Measurements from ENCODE around the gene ARL5A. TPM values are rescaled to one million over a fixed set of nuclear protein-coding genes. Genes with fewer than 3 reads are reported as not detected.

Gene ARL5A
- total RNA-seq, 1 donor, result 47.8 TPM

- Histone ChIP-seq H3K79me2 (ENCODE audit: insufficient read depth, low read length) (no peaks in the 10 kb centered on the region), H2AFZ (ENCODE audit: low read length) (no peak overlapping the region), H3K4me1 (ENCODE audit: insufficient read depth, low read length) (peaks cover 1% of the 10 kb centered on the region), H4K20me1 (ENCODE audit: insufficient read depth, low read length) (no peaks in the 10 kb centered on the region), H3K36me3 (ENCODE audit: insufficient read depth, low read length) (no peaks in the 10 kb centered on the region), H3K9me3 (ENCODE audit: low read depth, low read length) (no peaks in the 10 kb centered on the region), H3K4me3 (ENCODE audit: insufficient read depth, low read length) (no peak overlapping the region), H3K27me3 (ENCODE audit: insufficient read depth, low read length) (no peaks in the 10 kb centered on the region), H3K27ac (ENCODE audit: low read depth, low read length) (no peak overlapping the region), H3K4me2 (ENCODE audit: insufficient read depth, low read length) (no peak overlapping the region)
- TF ChIP-seq, protein P1, sequence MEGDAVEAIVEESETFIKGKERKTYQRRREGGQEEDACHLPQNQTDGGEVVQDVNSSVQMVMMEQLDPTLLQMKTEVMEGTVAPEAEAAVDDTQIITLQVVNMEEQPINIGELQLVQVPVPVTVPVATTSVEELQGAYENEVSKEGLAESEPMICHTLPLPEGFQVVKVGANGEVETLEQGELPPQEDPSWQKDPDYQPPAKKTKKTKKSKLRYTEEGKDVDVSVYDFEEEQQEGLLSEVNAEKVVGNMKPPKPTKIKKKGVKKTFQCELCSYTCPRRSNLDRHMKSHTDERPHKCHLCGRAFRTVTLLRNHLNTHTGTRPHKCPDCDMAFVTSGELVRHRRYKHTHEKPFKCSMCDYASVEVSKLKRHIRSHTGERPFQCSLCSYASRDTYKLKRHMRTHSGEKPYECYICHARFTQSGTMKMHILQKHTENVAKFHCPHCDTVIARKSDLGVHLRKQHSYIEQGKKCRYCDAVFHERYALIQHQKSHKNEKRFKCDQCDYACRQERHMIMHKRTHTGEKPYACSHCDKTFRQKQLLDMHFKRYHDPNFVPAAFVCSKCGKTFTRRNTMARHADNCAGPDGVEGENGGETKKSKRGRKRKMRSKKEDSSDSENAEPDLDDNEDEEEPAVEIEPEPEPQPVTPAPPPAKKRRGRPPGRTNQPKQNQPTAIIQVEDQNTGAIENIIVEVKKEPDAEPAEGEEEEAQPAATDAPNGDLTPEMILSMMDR (IDR thresholded peaks at IDR 0.05; ENCODE audit: extremely low read depth, low read depth, low read length), result no peak
- DNase-seq (ENCODE audit: insufficient read length, low spot score, missing footprints), result no peak
These were observed 67.0 kb downstream of the ARL5A start for GRCh38 chr2:151761193-151761592.

DNA sequence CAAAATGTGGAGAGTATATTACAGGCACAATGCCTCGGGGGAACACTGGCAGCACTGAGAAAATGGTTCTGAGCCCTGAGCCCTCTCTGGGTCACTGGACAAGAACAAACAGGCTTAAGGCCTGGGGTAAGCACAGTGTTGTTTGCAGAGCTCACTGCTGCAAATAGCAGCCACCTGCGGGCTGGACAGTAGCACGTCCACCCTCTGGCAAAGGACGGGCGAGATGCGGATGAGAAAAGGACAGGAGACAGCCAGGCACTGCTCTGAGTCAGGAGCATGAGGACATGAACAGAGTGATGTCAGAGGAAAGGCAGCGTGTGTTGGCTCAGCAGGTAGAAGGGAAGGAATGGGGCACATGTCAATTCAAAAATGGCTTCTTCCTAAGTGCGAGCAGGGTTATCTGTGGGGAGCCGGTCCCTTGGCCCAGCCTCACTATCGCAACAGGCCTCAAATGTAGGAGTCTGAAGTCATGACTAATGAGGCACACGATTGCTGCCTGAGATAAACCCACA, 68.0 kb downstream of the ARL5A start:
- no peaks in the 10 kb centered on the region for H4K20me1 ChIP-seq (ENCODE audit: insufficient read depth, low read length)
- H3K9me3 ChIP-seq (ENCODE audit: low read depth, low read length), result no peaks in the 10 kb centered on the region
- no peak overlapping the region for H2AFZ ChIP-seq (ENCODE audit: low read length)
- no peak for DNase-seq (ENCODE audit: insufficient read length, low spot score, missing footprints)
- TF ChIP-seq, protein P1 (IDR thresholded peaks at IDR 0.05; ENCODE audit: extremely low read depth, low read depth, low read length), result no peak
- H3K4me2 ChIP-seq (ENCODE audit: insufficient read depth, low read length), result no peak overlapping the region
- no peaks in the 10 kb centered on the region for H3K4me1 ChIP-seq (ENCODE audit: insufficient read depth, low read length)
- H3K27me3 ChIP-seq (ENCODE audit: insufficient read depth, low read length), result no peaks in the 10 kb centered on the region
- H3K36me3 ChIP-seq (ENCODE audit: insufficient read depth, low read length), result no peaks in the 10 kb centered on the region
- no peaks in the 10 kb centered on the region for H3K79me2 ChIP-seq (ENCODE audit: insufficient read depth, low read length)
- no peak overlapping the region for H3K27ac ChIP-seq (ENCODE audit: low read depth, low read length)
- H3K4me3 ChIP-seq (ENCODE audit: insufficient read depth, low read length), result no peak overlapping the region

- H4K20me1 ChIP-seq (ENCODE audit: insufficient read depth, low read length), result no peaks in the 10 kb centered on the region
- no peak overlapping the region for H2AFZ ChIP-seq (ENCODE audit: low read length)
- no peaks in the 10 kb centered on the region for H3K36me3 ChIP-seq (ENCODE audit: insufficient read depth, low read length)
- no peak overlapping the region for H3K27ac ChIP-seq (ENCODE audit: low read depth, low read length)
- H3K79me2 ChIP-seq (ENCODE audit: insufficient read depth, low read length), result no peaks in the 10 kb centered on the region
- H3K4me3 ChIP-seq (ENCODE audit: insufficient read depth, low read length), result no peak overlapping the region
- no peaks in the 10 kb centered on the region for H3K9me3 ChIP-seq (ENCODE audit: low read depth, low read length)
- TF ChIP-seq, protein P1 (IDR thresholded peaks at IDR 0.05; ENCODE audit: extremely low read depth, low read depth, low read length), result no peak
- H3K4me2 ChIP-seq (ENCODE audit: insufficient read depth, low read length), result no peak overlapping the region
- H3K27me3 ChIP-seq (ENCODE audit: insufficient read depth, low read length), result no peaks in the 10 kb centered on the region
- no peaks in the 10 kb centered on the region for H3K4me1 ChIP-seq (ENCODE audit: insufficient read depth, low read length)
- DNase-seq (ENCODE audit: insufficient read length, low spot score, missing footprints), result no peak
These were observed 69.5 kb downstream of the ARL5A start for GRCh38 chr2:151758744-151759143.

DNA sequence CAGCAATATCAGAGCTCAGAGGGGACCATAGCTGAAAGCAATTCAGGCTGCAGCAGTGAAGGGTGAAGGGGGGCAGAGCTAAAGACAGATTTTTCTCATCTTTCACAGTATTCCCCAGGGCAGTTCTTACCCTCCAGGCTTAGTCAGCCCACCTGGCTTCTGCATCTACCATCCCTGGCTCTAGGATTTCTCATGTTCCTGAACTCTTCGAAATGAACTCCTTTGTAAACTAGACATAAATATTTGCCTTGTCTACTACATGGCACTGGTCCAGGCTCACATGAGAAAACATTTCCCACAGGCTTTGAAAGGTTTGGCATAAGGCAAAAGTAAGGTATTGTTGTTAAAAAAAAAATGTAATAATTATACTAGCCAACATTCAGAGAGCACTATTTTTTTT, 70.4 kb downstream of the ARL5A start:
- Histone ChIP-seq H2AFZ (ENCODE audit: low read length) (no peak overlapping the region), H3K27ac (ENCODE audit: low read depth, low read length) (no peak overlapping the region), H3K79me2 (ENCODE audit: insufficient read depth, low read length) (no peaks in the 10 kb centered on the region), H3K4me2 (ENCODE audit: insufficient read depth, low read length) (no peak overlapping the region), H3K4me1 (ENCODE audit: insufficient read depth, low read length) (no peaks in the 10 kb centered on the region), H3K36me3 (ENCODE audit: insufficient read depth, low read length) (no peaks in the 10 kb centered on the region), H3K4me3 (ENCODE audit: insufficient read depth, low read length) (no peak overlapping the region), H3K9me3 (ENCODE audit: low read depth, low read length) (no peaks in the 10 kb centered on the region), H3K27me3 (ENCODE audit: insufficient read depth, low read length) (no peaks in the 10 kb centered on the region), H4K20me1 (ENCODE audit: insufficient read depth, low read length) (no peaks in the 10 kb centered on the region)
- no peak for DNase-seq (ENCODE audit: insufficient read length, low spot score, missing footprints)
- TF ChIP-seq, protein P1 (IDR thresholded peaks at IDR 0.05; ENCODE audit: extremely low read depth, low read depth, low read length), result no peak

Data from osteoblast (primary cell).